ENCODE measurements around the gene GALK1. TPM values are rescaled to one million over a fixed set of nuclear protein-coding genes. Genes with fewer than 3 reads are reported as not detected.

The GALK1 gene
- total RNA-seq, 5 donors from 2014 or later (not counting 1 experiment from before 2014, with no cell fraction given) = 8.4 to 35.7 (median 26.7) TPM

DNA sequence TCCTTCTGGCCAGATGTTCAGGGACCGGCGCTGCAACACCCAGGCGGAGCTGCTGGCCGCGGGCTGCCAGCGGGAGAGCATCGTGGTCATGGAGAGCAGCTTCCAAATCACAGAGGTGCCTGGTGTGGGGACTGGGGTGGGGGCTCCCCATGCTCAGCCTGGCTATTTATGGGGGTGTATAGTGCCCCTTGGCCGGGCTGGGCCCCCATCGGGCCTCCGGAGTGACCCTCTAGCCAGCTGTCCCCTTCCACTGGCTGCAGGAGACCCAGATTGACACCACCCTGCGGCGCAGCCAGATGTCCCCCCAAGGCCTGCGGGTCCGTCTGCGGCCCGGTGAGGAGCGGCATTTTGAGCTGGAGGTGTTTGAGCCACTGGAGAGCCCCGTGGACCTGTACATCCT, 37.6 kb downstream of the GALK1 start:
- no peaks in the 10 kb centered on the region for H3K36me3 ChIP-seq (ENCODE audit: control insufficient read depth in 2 of 2, extremely low read depth in 1 of 2, insufficient read depth in 1 of 2, low read length in 1 of 2)
- DNase-seq (no peak), ATAC-seq (replicated peaks in 1 of 4) (no peak)
- WGBS (ENCODE audit: insufficient coverage) = 94% methylated on average over 15 of the region's 18 CpGs
- no peaks in the 10 kb centered on the region for H3K4me1 ChIP-seq (ENCODE audit: control insufficient read depth in 1 of 2, extremely low read depth in 1 of 2, insufficient read depth in 2 of 2, low read length in 2 of 2)
- Mint-ChIP-seq H3K27me3 (no peaks in the 10 kb centered on the region), H3K4me1 (no peaks in the 10 kb centered on the region), H3K27ac (no peak overlapping the region), H3K4me3 (no peak overlapping the region), H3K9me3 (no peaks in the 10 kb centered on the region), H3K36me3 (no peaks in the 10 kb centered on the region)
- POLR2A ChIA-PET = no interaction called here
- H3K27ac ChIP-seq (ENCODE audit: low read length) = no peak overlapping the region
- peaks cover 0 to 9% of the 10 kb centered on the region in 2 experiments for H3K27me3 ChIP-seq (replicated peaks in 1 of 2; ENCODE audit: control insufficient read depth in 2 of 2, extremely low read depth in 1 of 2, insufficient read depth in 2 of 2, low read length in 1 of 2)
- no peaks in the 10 kb centered on the region for H3K9me3 ChIP-seq
- H3K4me3 ChIP-seq (ENCODE audit: control insufficient read depth in 1 of 2, extremely low read depth in 1 of 2, low read length in 1 of 2) = no peak overlapping the region
- CTCF ChIA-PET = interaction anchor here (0.6 kb wide), 2 partner anchors 16 kb away, joined by 3 read pairs; no protein-coding TSS in a partner anchor

- ATAC-seq (replicated peaks in 1 of 4) (no peak), DNase-seq (no peak)
- H3K4me3 ChIP-seq (ENCODE audit: control insufficient read depth in 1 of 2, extremely low read depth in 1 of 2, low read length in 1 of 2) = no peak overlapping the region
- Mint-ChIP-seq H3K4me3 (no peak overlapping the region), H3K36me3 (no peaks in the 10 kb centered on the region), H3K27ac (no peak overlapping the region), H3K27me3 (no peaks in the 10 kb centered on the region), H3K4me1 (peaks cover 2 to 4% (median 3%) of the 10 kb centered on the region in 3 donors), H3K9me3 (no peaks in the 10 kb centered on the region)
- no peak overlapping the region for H3K27ac ChIP-seq (ENCODE audit: low read length)
- no peaks in the 10 kb centered on the region for H3K36me3 ChIP-seq (ENCODE audit: control insufficient read depth in 2 of 2, extremely low read depth in 1 of 2, insufficient read depth in 1 of 2, low read length in 1 of 2)
- peaks cover 0 to 20% of the 10 kb centered on the region in 2 experiments for H3K27me3 ChIP-seq (replicated peaks in 1 of 2; ENCODE audit: control insufficient read depth in 2 of 2, extremely low read depth in 1 of 2, insufficient read depth in 2 of 2, low read length in 1 of 2)
- ChIA-PET POLR2A (no interaction called here), CTCF (interaction anchor here in 1 of 2 donors (0.6 kb wide), 1 partner anchor 146 kb away, joined by 3 read pairs; no protein-coding TSS in a partner anchor)
- 76% methylated on average over 4 of the region's 7 CpGs for WGBS (ENCODE audit: insufficient coverage)
- no peaks in the 10 kb centered on the region for H3K9me3 ChIP-seq
- H3K4me1 ChIP-seq (ENCODE audit: control insufficient read depth in 1 of 2, extremely low read depth in 1 of 2, insufficient read depth in 2 of 2, low read length in 2 of 2) = peaks cover 0 to 9% of the 10 kb centered on the region in 2 experiments
These were observed 39.5 kb downstream of the GALK1 start for GRCh38 chr17:75725504-75725903.

DNA sequence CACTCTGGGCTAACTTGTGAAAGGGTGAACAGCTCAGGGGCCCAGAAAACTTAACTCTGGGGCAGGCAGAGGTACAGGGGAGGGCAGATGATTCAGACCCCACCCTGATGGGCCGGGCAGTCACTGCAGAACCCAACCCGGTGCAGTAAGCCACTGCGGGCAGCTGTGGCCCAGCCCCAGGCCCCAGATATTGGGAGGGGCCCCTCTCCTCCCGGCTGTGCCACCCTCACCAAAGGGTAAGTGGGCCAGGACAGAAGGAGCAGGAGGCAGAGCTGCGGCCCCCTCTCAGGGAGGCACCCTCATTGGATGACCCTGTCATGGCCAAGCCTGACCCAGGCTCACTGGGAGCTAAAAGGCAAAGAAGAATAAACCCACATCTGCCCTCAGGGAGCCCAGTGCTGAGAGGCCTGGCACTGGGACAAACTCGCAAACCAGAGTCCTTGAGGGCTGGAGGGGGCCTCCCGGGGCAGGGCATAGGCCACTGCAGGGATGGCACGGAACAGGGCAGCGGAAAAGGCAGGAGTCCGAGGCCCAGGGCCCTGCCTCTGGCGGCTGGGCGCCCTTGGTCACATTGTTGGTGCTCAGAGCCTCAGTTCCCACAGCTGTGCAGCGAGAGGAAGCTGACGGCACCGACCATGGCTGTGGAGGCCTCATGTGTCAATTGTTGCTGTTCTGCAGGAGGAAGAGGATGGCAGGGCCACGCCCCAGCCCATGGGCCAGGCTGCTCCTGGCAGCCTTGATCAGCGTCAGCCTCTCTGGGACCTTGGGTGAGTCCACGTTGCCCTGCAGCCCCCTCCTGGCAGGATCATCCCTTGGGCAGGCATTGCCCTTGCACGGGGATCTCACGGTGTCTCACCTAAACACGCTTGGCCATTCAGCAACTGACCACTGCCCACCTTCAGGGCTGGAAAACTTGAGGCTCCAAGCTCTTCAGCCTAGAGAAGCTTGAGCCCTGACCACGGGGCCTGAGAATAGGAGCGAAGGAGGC, 40.7 kb downstream of the GALK1 start:
- Mint-ChIP-seq H3K36me3 (no peaks in the 10 kb centered on the region), H3K27me3 (peaks cover 0 to 2% of the 10 kb centered on the region in 2 donors), H3K9me3 (no peaks in the 10 kb centered on the region), H3K4me3 (no peak overlapping the region), H3K4me1 (peaks cover 3 to 8% (median 6%) of the 10 kb centered on the region in 3 donors), H3K27ac (no peak overlapping the region)
- ChIA-PET CTCF (no interaction called here), POLR2A (no interaction called here)
- WGBS (ENCODE audit: insufficient coverage) = 81% methylated on average over 21 of the region's 23 CpGs
- Histone ChIP-seq H3K4me3 (ENCODE audit: control insufficient read depth in 1 of 2, extremely low read depth in 1 of 2, low read length in 1 of 2) (no peak overlapping the region), H3K27me3 (replicated peaks in 1 of 2; ENCODE audit: control insufficient read depth in 2 of 2, extremely low read depth in 1 of 2, insufficient read depth in 2 of 2, low read length in 1 of 2) (peaks cover 0 to 29% of the 10 kb centered on the region in 2 experiments), H3K9me3 (no peaks in the 10 kb centered on the region), H3K4me1 (ENCODE audit: control insufficient read depth in 1 of 2, extremely low read depth in 1 of 2, insufficient read depth in 2 of 2, low read length in 2 of 2) (peaks cover 0 to 12% of the 10 kb centered on the region in 2 experiments), H3K36me3 (ENCODE audit: control insufficient read depth in 2 of 2, extremely low read depth in 1 of 2, insufficient read depth in 1 of 2, low read length in 1 of 2) (no peaks in the 10 kb centered on the region), H3K27ac (ENCODE audit: low read length) (no peak overlapping the region)
- DNase-seq (no peak), ATAC-seq (replicated peaks in 1 of 4) (no peak)

- no peak overlapping the region for H3K27ac ChIP-seq (ENCODE audit: low read length)
- no peaks in the 10 kb centered on the region for H3K9me3 ChIP-seq
- peaks cover 0 to 38% of the 10 kb centered on the region in 2 experiments for H3K27me3 ChIP-seq (replicated peaks in 1 of 2; ENCODE audit: control insufficient read depth in 2 of 2, extremely low read depth in 1 of 2, insufficient read depth in 2 of 2, low read length in 1 of 2)
- WGBS (ENCODE audit: insufficient coverage) = 86% methylated on average over 15 of the region's 18 CpGs
- no peaks in the 10 kb centered on the region for H3K36me3 ChIP-seq (ENCODE audit: control insufficient read depth in 2 of 2, extremely low read depth in 1 of 2, insufficient read depth in 1 of 2, low read length in 1 of 2)
- Mint-ChIP-seq H3K4me1 (peaks cover 3 to 8% (median 6%) of the 10 kb centered on the region in 3 donors), H3K36me3 (no peaks in the 10 kb centered on the region), H3K9me3 (no peaks in the 10 kb centered on the region), H3K4me3 (no peak overlapping the region), H3K27ac (no peak overlapping the region), H3K27me3 (peaks cover 0 to 2% of the 10 kb centered on the region in 2 donors)
- H3K4me3 ChIP-seq (ENCODE audit: control insufficient read depth in 1 of 2, extremely low read depth in 1 of 2, low read length in 1 of 2) = no peak overlapping the region
- H3K4me1 ChIP-seq (ENCODE audit: control insufficient read depth in 1 of 2, extremely low read depth in 1 of 2, insufficient read depth in 2 of 2, low read length in 2 of 2) = peaks cover 0 to 12% of the 10 kb centered on the region in 2 experiments
- POLR2A ChIA-PET = no interaction called here
- CTCF ChIA-PET = no interaction called here
- DNase-seq (no peak), ATAC-seq (replicated peaks in 1 of 4) (no peak)
These were observed 41.6 kb downstream of the GALK1 start for GRCh38 chr17:75723171-75723930.

- peak overlapping the region in 1 of 3 donors; percentile 65 for H3K4me3 Mint-ChIP-seq
- Histone ChIP-seq H3K4me3 (ENCODE audit: control insufficient read depth in 1 of 2, extremely low read depth in 1 of 2, low read length in 1 of 2) (no peak overlapping the region), H3K27me3 (replicated peaks in 1 of 2; ENCODE audit: control insufficient read depth in 2 of 2, extremely low read depth in 1 of 2, insufficient read depth in 2 of 2, low read length in 1 of 2) (peaks cover 0 to 43% of the 10 kb centered on the region in 2 experiments), H3K4me1 (ENCODE audit: control insufficient read depth in 1 of 2, extremely low read depth in 1 of 2, insufficient read depth in 2 of 2, low read length in 2 of 2) (peaks cover 0 to 12% of the 10 kb centered on the region in 2 experiments), H3K36me3 (ENCODE audit: control insufficient read depth in 2 of 2, extremely low read depth in 1 of 2, insufficient read depth in 1 of 2, low read length in 1 of 2) (no peaks in the 10 kb centered on the region), H3K9me3 (no peaks in the 10 kb centered on the region), H3K27ac (ENCODE audit: low read length) (no peak overlapping the region)
- DNase-seq = no peak
- 94% methylated on average over 3 of the region's 9 CpGs for WGBS (ENCODE audit: insufficient coverage)
- peaks cover 0 to 2% of the 10 kb centered on the region in 2 donors for H3K27me3 Mint-ChIP-seq
- CTCF ChIA-PET = interaction anchor here in 1 of 2 donors (0.6 kb wide), 2 partner anchors 24 to 25 kb away, joined by 3 read pairs; no protein-coding TSS in a partner anchor
- POLR2A ChIA-PET = no interaction called here
- peaks cover 3 to 8% (median 6%) of the 10 kb centered on the region in 3 donors for H3K4me1 Mint-ChIP-seq
- H3K36me3 Mint-ChIP-seq = no peaks in the 10 kb centered on the region
- no peaks in the 10 kb centered on the region for H3K9me3 Mint-ChIP-seq
- no peak overlapping the region for H3K27ac Mint-ChIP-seq
- no peak for ATAC-seq (replicated peaks in 1 of 4)
These were observed 42.4 kb downstream of the GALK1 start for GRCh38 chr17:75722542-75723095.

DNA sequence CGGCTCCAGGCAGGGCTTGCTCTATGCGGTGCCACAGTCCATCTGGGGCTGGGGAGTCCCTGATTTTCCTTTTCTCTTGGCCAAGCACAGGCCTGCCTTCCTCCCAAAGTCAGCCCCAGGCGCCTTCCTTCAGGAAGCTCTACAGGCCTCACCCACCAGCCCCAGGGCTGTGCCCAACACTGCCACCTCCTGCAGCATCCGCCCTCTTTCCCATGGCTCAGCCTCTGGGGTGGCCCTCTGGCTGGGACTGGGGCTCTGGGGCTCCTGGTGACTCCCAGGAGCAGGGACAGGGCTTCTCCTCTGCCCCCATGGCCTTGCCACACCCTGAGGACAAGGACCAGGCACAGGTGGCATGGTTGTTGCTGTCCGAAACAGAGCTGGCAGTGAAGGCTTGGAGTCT, 42.9 kb downstream of the GALK1 start:
- H3K4me1 ChIP-seq (ENCODE audit: control insufficient read depth in 1 of 2, extremely low read depth in 1 of 2, insufficient read depth in 2 of 2, low read length in 2 of 2) = peaks cover 0 to 12% of the 10 kb centered on the region in 2 experiments
- no peak overlapping the region for H3K4me3 ChIP-seq (ENCODE audit: control insufficient read depth in 1 of 2, extremely low read depth in 1 of 2, low read length in 1 of 2)
- ATAC-seq (replicated peaks in 1 of 4) = no peak
- no peak overlapping the region for H3K27ac ChIP-seq (ENCODE audit: low read length)
- Mint-ChIP-seq H3K27me3 (peaks cover 0 to 4% of the 10 kb centered on the region in 2 donors), H3K4me3 (peak overlapping the region in 2 of 3 donors; percentile 28 to 65), H3K36me3 (no peaks in the 10 kb centered on the region), H3K27ac (no peak overlapping the region), H3K9me3 (no peaks in the 10 kb centered on the region), H3K4me1 (peaks cover 3 to 8% (median 6%) of the 10 kb centered on the region in 3 donors)
- ChIA-PET POLR2A (no interaction called here), CTCF (interaction anchor here in 1 of 2 donors (0.6 kb wide), 2 partner anchors 24 to 26 kb away, joined by 3 read pairs; no protein-coding TSS in a partner anchor)
- H3K9me3 ChIP-seq = no peaks in the 10 kb centered on the region
- H3K36me3 ChIP-seq (ENCODE audit: control insufficient read depth in 2 of 2, extremely low read depth in 1 of 2, insufficient read depth in 1 of 2, low read length in 1 of 2) = no peaks in the 10 kb centered on the region
- 98% methylated on average over 5 of the region's 5 CpGs for WGBS (ENCODE audit: insufficient coverage)
- no peak for DNase-seq
- peaks cover 0 to 46% of the 10 kb centered on the region in 2 experiments for H3K27me3 ChIP-seq (replicated peaks in 1 of 2; ENCODE audit: control insufficient read depth in 2 of 2, extremely low read depth in 1 of 2, insufficient read depth in 2 of 2, low read length in 1 of 2)

Measured in T-cell (primary cell).